K562 (cell line): ENCODE results near the gene YBX2. TPM values are rescaled to one million over a fixed set of nuclear protein-coding genes. Genes with fewer than 3 reads are reported as not detected.

Experiments
- ATAC-seq: fragments of 200-7000 bp; cut with Tn5 transposase; 3 replicates; pipeline ENCODE4 v1.9.1; 2020; ENCODE audit warnings: moderate library complexity
- BruUV-seq: library from RNA; stranded (reverse); fragments of 400-500 nt; replicated peaks from 2 replicates; lab custom pipeline; 2021; lab: Mats Ljungman, UMichigan
- CTCF ChIA-PET: fragments of 300-600 bp; formaldehyde crosslinking; extraction: SDS; loops from one replicate; lab custom pipeline; 2021; ENCODE audit warnings: low intra/inter-chr PET ratio; lab: Yijun Ruan, JAX
- POLR2A ChIA-PET: fragments of 300-600, 350-650 bp; sonication (Branson Sonifier 250); formaldehyde crosslinking; extraction: SDS; loops from one replicate; lab custom pipeline; 2021; ENCODE audit warnings: antibody characterized with exemption, inconsistent platforms; lab: Yijun Ruan, JAX
- DNase-seq, 4 experiments: peaks; one replicate each; pipeline versions ENCODE4 v3.0.0 to v3.0.0-alpha.2; 2011 to 2018; ENCODE audit warnings: low spot score in 3 of 4, mixed read lengths in 3 of 4; ENCODE audit errors: extremely low read depth in 1 of 4
- FAIRE-seq: peaks from 2 replicates; lab custom pipeline; 2011; peaks lifted over from hg19 to GRCh38; lab: Jason Lieb, UNC
- H2AFZ ChIP-seq: 2 replicates; pipeline ENCODE4 v1.6.0; 2011; ENCODE audit warnings: low read depth, low read length, control low read depth, inconsistent platforms
- H3K27ac ChIP-seq: fragments of 200-600 bp; 3 replicates; pipeline ENCODE4 v1.8.0; 2011; ENCODE audit warnings: low read depth, mild to moderate bottlenecking, control low read depth, inconsistent platforms, low read length, moderate library complexity, mixed read lengths; ENCODE audit errors: extremely low read depth
- H3K27me3 ChIP-seq, 2 experiments: fragments of 300-600 bp in 1 of 2; 2 replicates in 1 of 2; 3 replicates in 1 of 2; pipeline versions ENCODE4 v1.6.0 to v1.8.0; 2011; ENCODE audit warnings: inconsistent platforms in 2 of 2, low read length in 2 of 2, mild to moderate bottlenecking in 1 of 2, mixed read lengths in 1 of 2, moderate library complexity in 1 of 2; ENCODE audit not compliant: control insufficient read depth in 2 of 2, insufficient read depth in 2 of 2
- H3K36me3 ChIP-seq: fragments of 300-600 bp; 3 replicates; pipeline ENCODE4 v1.8.0; 2011; ENCODE audit warnings: mild to moderate bottlenecking, low read length, inconsistent platforms; ENCODE audit not compliant: control insufficient read depth, insufficient read depth
- H3K4me1 ChIP-seq, 2 experiments: fragments of 200-600 bp in 1 of 2; replicated peaks in 1 of 2; 2 replicates in 1 of 2; 3 replicates in 1 of 2; pipeline versions ENCODE4 v1.5.1 to v1.8.0; 2011; ENCODE audit warnings: inconsistent platforms in 2 of 2, low read length in 2 of 2, mild to moderate bottlenecking in 1 of 2, mixed read lengths in 1 of 2, moderate library complexity in 1 of 2; ENCODE audit not compliant: control insufficient read depth in 2 of 2, insufficient read depth in 2 of 2
- H3K4me2 ChIP-seq: 2 replicates; pipeline ENCODE4 v1.6.1; 2011; ENCODE audit warnings: low read length, control low read depth, inconsistent platforms, mixed read lengths; ENCODE audit not compliant: insufficient read depth
- H3K4me3 ChIP-seq: fragments of 200-600 bp; sonication (generic), shearing (Covaris generic); 2 replicates; pipeline ENCODE4 v1.5.1; 2016; ENCODE audit warnings: control low read depth, inconsistent platforms
- H3K79me2 ChIP-seq: fragments of 200-600 bp; 3 replicates; pipeline ENCODE4 v1.8.0; 2011; ENCODE audit warnings: low read length, inconsistent platforms; ENCODE audit not compliant: control insufficient read depth, insufficient read depth
- H3K9ac ChIP-seq, 2 experiments: 2 replicates each; pipeline versions ENCODE4 v1.6.0 to v1.6.1; 2011; ENCODE audit warnings: low read depth in 2 of 2, low read length in 2 of 2, control low read depth in 1 of 2, inconsistent platforms in 1 of 2, mild to moderate bottlenecking in 1 of 2, mixed read lengths in 1 of 2; ENCODE audit not compliant: insufficient read depth in 1 of 2
- H3K9me1 ChIP-seq: one replicate; pipeline ENCODE4 v1.6.0; 2011; ENCODE audit warnings: inconsistent platforms, mild to moderate bottlenecking, low read length, moderate library complexity; ENCODE audit not compliant: control insufficient read depth, insufficient read depth
- H3K9me3 ChIP-seq: replicated peaks from 2 replicates; pipeline ENCODE4 v1.5.1; 2011; ENCODE audit warnings: low read depth, low read length, inconsistent platforms; ENCODE audit not compliant: control insufficient read depth, insufficient read depth
- H4K20me1 ChIP-seq: replicated peaks from 2 replicates; pipeline ENCODE4 v1.6.1; 2011; ENCODE audit warnings: low read length, inconsistent platforms, mixed read lengths; ENCODE audit not compliant: control insufficient read depth, insufficient read depth
- CBFB ChIP-seq: sonication (generic); formaldehyde crosslinking; IDR thresholded peaks from 2 replicates; pipeline ENCODE4 v1.4.0; 2020; ENCODE audit warnings: mild to moderate bottlenecking, missing genetic modification reagents
- ELF4 ChIP-seq: fragments of 450-650 bp; formaldehyde crosslinking; IDR thresholded peaks from 2 replicates; pipeline ENCODE4 v1.4.0; 2022; ENCODE audit warnings: missing genetic modification characterization
- TAF1 ChIP-seq: IDR thresholded peaks from 2 replicates; pipeline ENCODE4 v1.6.1; 2011; ENCODE audit warnings: mild to moderate bottlenecking, low read length, moderate library complexity; ENCODE audit not compliant: insufficient read depth, control insufficient read depth, severe bottlenecking; ENCODE audit errors: extremely low read depth
- TEAD4 ChIP-seq, 2 experiments: sonication (generic) in 1 of 2; formaldehyde crosslinking in 1 of 2; IDR thresholded peaks; 2 replicates each; pipeline versions ENCODE4 v1.6.1 to v1.8.0; 2012 to 2022; ENCODE audit warnings: borderline replicate concordance in 1 of 2, inconsistent platforms in 1 of 2, low read length in 1 of 2, mild to moderate bottlenecking in 1 of 2, missing genetic modification reagents in 1 of 2
- ZFPM2 ChIP-seq: fragments of 250-450 bp; sonication (Bioruptor Pico); IDR thresholded peaks from 2 replicates; pipeline ENCODE4 v1.5.1; 2022; ENCODE audit warnings: mild to moderate bottlenecking
- ZFX ChIP-seq: sonication (generic); formaldehyde crosslinking; IDR thresholded peaks from 2 replicates; pipeline ENCODE4 v1.8.0; 2022; ENCODE audit warnings: mild to moderate bottlenecking, missing genetic modification reagents, moderate library complexity
- WGBS: fragments of 100-300 bp; shearing (Covaris generic); methylation state at CpG from one replicate; pipeline ENCODE4 v1.1.6; 2016; ENCODE audit warnings: low coverage, mixed read lengths; ENCODE audit not compliant: insufficient coverage; ENCODE audit errors: missing lambda C conversion rate; 5-methylcytosine and 5-hydroxymethylcytosine counted together
- in situ Hi-C: fragments of 300-500 bp; cut with MboI; formaldehyde crosslinking; loops from 4 replicates; pipeline ENCODE4 v1.15.0; 2018; ENCODE audit warnings: inconsistent platforms, mixed read lengths
- intact Hi-C: fragments of 100-400 bp; cut with micrococcal nuclease; formaldehyde crosslinking; loops from 2 replicates; pipeline ENCODE4 v1.14.2; 2022
- polyA plus RNA-seq, 8 experiments: library from polyadenylated mRNA; depleted of rRNA in 4 of 8; stranded (reverse) in 5 of 8; unstranded in 3 of 8; fragments of >200 nt; fragmentation: Nextera tagmentation in 2 of 8; fragmentation: Illumina TruSeq in 1 of 8; extraction: Ambion mirVana in 2 of 8; extraction: Trizol in 1 of 8; gene quantifications; 2 replicates each; pipeline versions ENCODE4 v1.2.1 to v1.2.3, GENCODE V29; 2011 to 2014; ENCODE audit warnings: inconsistent platforms in 1 of 8, missing spikeins in 1 of 8
- total RNA-seq, 7 experiments: library from RNA; depleted of rRNA in 6 of 7; stranded (reverse); fragments of >200 nt in 6 of 7; fragmentation: Illumina TruSeq in 2 of 7; extraction: Trizol in 2 of 7; gene quantifications; 2 replicates each; pipeline versions ENCODE4 v1.2.1 to v1.2.3, GENCODE V29; 2011 to 2021; ENCODE audit warnings: low replicate concordance in 1 of 7
- TF ChIP-seq, protein P1 (sequence below): fragments of 450-650 bp; IDR thresholded peaks from 2 replicates; pipeline ENCODE4 v1.6.1; 2017; ENCODE audit warnings: mild to moderate bottlenecking, moderate library complexity
- TF ChIP-seq, protein P2 (sequence below), 2 experiments: fragments of 150-350 bp in 1 of 2; IDR thresholded peaks; 2 replicates each; pipeline ENCODE4 v1.6.1; 2012 to 2016; ENCODE audit warnings: low read depth in 2 of 2, low read length in 2 of 2, mild to moderate bottlenecking in 1 of 2, moderate library complexity in 1 of 2
- TF ChIP-seq, protein P3 (sequence below), 3 experiments: fragments of 200-800 bp in 1 of 3; sonication (Bioruptor generic) in 1 of 3; sonication (generic) in 1 of 3; formaldehyde crosslinking in 1 of 3; IDR thresholded peaks; 2 replicates each; pipeline versions ENCODE4 v1.6.1 to v1.8.0; 2016 to 2022; ENCODE audit warnings: mild to moderate bottlenecking in 2 of 3, missing compliant biosample characterization in 2 of 3, missing genetic modification characterization in 2 of 3, missing genetic modification reagents in 1 of 3
- TF ChIP-seq, protein P4 (sequence below): fragments of 250-450 bp; sonication (Bioruptor Pico); IDR thresholded peaks from 2 replicates; pipeline ENCODE4 v1.4.0; 2020; ENCODE audit warnings: mild to moderate bottlenecking, moderate library complexity

YBX2 gene
- total and polyA plus RNA-seq, 9 of the 15 experiments (the other 6 are each of a cell fraction or from before 2014, with no cell fraction given): 0.03 to 0.59 (median 0.27) TPM; not detected in 6

DNA sequence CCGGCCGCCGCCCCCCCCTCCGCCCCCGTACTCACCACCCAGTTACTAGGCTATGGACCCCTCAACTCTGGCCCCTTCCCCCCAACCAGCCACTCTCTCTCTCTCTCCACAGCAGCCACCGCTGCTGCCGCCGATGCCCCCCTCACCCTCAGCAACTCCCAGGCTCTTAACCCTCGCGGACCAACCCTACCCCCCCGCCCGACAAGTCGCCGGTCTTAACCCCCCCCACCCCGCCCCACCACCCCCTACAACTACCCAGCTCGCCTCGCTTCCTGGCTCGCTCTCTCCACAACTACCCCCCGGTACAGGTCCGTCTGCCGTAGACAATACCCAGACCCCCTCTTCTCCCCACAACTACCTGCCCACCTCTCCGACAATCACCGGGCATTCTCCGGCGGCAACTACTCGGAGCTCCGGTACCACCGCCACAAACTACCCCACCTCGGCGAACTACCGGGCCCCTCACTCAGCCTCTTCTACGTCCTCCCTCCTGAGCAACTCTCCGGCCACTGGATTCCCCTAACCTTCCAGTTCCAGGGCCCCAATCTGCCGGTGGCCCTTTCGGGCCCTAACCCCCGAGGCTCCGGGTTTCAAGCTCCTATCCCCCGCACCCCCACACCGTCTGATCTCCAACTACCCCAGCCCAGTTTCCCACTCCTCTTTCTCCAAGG lies 55.9 kb downstream of the YBX2 start:
- no peak for FAIRE-seq
- peaks cover 5% of the 10 kb centered on the region; the same call in 1 of the 2 replicates for H4K20me1 ChIP-seq
- no peaks in the 10 kb centered on the region for H3K9me1 ChIP-seq
- no peak for ATAC-seq
- H3K9me3 ChIP-seq: no peaks in the 10 kb centered on the region
- H3K27me3 ChIP-seq: no peaks in the 10 kb centered on the region
- ChIA-PET CTCF (no interaction called here), POLR2A (interaction anchor here (1.1 to 6.6 kb wide), 3 partner anchors 10 to 58 kb away, joined by 3 to 73 read pairs (median 5); partner anchors contain the start of genes ACADVL and DLG4)
- peaks cover 38 to 42% of the 10 kb centered on the region in 2 experiments; a peak in 4 of 5 replicates for H3K4me1 ChIP-seq
- no TSS peak for BruUV-seq
- DNase-seq: peak; percentile 38 to 67 (median 50)
- H3K36me3 ChIP-seq: peaks cover 53% of the 10 kb centered on the region; the same call in 2 of the 3 replicates
- intact Hi-C loops: loop anchor here (2.0 to 5.0 kb wide), 2 partner anchors 14 to 44 kb away; partner anchors contain the start of genes ELP5 and SLC2A4
- H3K27ac ChIP-seq: peak overlapping the region; percentile 96
- peak overlapping the region; percentile 98 to 99 for H3K9ac ChIP-seq
- in situ Hi-C loops: no loop called here
- 0 out of 2 replicates have a peak overlapping the region, but pooled peaks have one; percentile 24 for H2AFZ ChIP-seq
- WGBS: 0% methylated on average over 14 of the region's 39 CpGs
- peaks cover 79% of the 10 kb centered on the region for H3K79me2 ChIP-seq
- H3K4me3 ChIP-seq: peak overlapping the region; percentile 79
- H3K4me2 ChIP-seq: peak overlapping the region; percentile 81
- TF ChIP-seq, protein P1, sequence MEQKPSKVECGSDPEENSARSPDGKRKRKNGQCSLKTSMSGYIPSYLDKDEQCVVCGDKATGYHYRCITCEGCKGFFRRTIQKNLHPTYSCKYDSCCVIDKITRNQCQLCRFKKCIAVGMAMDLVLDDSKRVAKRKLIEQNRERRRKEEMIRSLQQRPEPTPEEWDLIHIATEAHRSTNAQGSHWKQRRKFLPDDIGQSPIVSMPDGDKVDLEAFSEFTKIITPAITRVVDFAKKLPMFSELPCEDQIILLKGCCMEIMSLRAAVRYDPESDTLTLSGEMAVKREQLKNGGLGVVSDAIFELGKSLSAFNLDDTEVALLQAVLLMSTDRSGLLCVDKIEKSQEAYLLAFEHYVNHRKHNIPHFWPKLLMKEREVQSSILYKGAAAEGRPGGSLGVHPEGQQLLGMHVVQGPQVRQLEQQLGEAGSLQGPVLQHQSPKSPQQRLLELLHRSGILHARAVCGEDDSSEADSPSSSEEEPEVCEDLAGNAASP: no peak
- TF ChIP-seq, protein P2, sequence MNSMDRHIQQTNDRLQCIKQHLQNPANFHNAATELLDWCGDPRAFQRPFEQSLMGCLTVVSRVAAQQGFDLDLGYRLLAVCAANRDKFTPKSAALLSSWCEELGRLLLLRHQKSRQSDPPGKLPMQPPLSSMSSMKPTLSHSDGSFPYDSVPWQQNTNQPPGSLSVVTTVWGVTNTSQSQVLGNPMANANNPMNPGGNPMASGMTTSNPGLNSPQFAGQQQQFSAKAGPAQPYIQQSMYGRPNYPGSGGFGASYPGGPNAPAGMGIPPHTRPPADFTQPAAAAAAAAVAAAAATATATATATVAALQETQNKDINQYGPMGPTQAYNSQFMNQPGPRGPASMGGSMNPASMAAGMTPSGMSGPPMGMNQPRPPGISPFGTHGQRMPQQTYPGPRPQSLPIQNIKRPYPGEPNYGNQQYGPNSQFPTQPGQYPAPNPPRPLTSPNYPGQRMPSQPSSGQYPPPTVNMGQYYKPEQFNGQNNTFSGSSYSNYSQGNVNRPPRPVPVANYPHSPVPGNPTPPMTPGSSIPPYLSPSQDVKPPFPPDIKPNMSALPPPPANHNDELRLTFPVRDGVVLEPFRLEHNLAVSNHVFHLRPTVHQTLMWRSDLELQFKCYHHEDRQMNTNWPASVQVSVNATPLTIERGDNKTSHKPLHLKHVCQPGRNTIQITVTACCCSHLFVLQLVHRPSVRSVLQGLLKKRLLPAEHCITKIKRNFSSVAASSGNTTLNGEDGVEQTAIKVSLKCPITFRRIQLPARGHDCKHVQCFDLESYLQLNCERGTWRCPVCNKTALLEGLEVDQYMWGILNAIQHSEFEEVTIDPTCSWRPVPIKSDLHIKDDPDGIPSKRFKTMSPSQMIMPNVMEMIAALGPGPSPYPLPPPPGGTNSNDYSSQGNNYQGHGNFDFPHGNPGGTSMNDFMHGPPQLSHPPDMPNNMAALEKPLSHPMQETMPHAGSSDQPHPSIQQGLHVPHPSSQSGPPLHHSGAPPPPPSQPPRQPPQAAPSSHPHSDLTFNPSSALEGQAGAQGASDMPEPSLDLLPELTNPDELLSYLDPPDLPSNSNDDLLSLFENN (IDR thresholded peaks at IDR 0.05; ENCODE audit: low read depth in 2 of 2, low read length in 2 of 2): no peak
- no peak for TF ChIP-seq ZFPM2 (CRISPR knock-in tag)
- TF ChIP-seq, protein P3, sequence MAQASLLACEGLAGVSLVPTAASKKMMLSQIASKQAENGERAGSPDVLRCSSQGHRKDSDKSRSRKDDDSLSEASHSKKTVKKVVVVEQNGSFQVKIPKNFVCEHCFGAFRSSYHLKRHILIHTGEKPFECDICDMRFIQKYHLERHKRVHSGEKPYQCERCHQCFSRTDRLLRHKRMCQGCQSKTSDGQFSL (CRISPR knock-in tag; IDR thresholded peaks at IDR 0.05): peak; percentile 10; the same call in 1 of the 2 replicates
- TF ChIP-seq, protein P3 (tag; IDR thresholded peaks at IDR 0.05): peak in 1 of 2 experiments; percentile 28; a peak in 2 of 4 replicates
- 0 out of 2 replicates have a peak, but pooled peaks have one; percentile 53 for TF ChIP-seq ELF4 (CRISPR knock-in tag)
- TF ChIP-seq TAF1: peak; percentile 31
- TF ChIP-seq, protein P4, sequence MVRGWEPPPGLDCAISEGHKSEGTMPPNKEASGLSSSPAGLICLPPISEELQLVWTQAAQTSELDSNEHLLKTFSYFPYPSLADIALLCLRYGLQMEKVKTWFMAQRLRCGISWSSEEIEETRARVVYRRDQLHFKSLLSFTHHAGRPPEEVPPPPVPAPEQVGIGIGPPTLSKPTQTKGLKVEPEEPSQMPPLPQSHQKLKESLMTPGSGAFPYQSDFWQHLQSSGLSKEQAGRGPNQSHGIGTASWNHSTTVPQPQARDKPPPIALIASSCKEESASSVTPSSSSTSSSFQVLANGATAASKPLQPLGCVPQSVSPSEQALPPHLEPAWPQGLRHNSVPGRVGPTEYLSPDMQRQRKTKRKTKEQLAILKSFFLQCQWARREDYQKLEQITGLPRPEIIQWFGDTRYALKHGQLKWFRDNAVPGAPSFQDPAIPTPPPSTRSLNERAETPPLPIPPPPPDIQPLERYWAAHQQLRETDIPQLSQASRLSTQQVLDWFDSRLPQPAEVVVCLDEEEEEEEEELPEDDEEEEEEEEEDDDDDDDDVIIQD (CRISPR knock-in tag): no peak
- TF ChIP-seq TEAD4 (IDR thresholded peaks at IDR 0.05; ENCODE audit: low read length): no peak
- TF ChIP-seq TEAD4 (CRISPR knock-in tag; IDR thresholded peaks at IDR 0.05; ENCODE audit: borderline replicate concordance): no peak
- TF ChIP-seq ZFX (CRISPR knock-in tag): no peak
- TF ChIP-seq CBFB (CRISPR knock-in tag): no peak
